PFSK-1 (cell line): ENCODE data around the gene ATP2B2.

ENCODE experiments used
- FOXP2 ChIP-seq: optimal IDR thresholded peaks from 2 replicates; pipeline ENCODE3; 2011; ENCODE audit warnings: borderline replicate concordance, control low read depth, inconsistent platforms; ENCODE audit not compliant: insufficient read depth; ENCODE audit errors: extremely low read length, extremely low read depth
- POLR2AphosphoS5 ChIP-seq: IDR thresholded peaks from 2 replicates; pipeline ENCODE4 v1.6.1; 2012; ENCODE audit warnings: low read depth, mild to moderate bottlenecking, control low read depth, low read length, moderate library complexity
- REST ChIP-seq, 2 experiments: IDR thresholded peaks; 2 replicates each; pipeline versions ENCODE4 v1.6.1 to v1.8.0; 2011 to 2012; ENCODE audit warnings: low read depth in 2 of 2, low read length in 2 of 2, control low read depth in 1 of 2, inconsistent platforms in 1 of 2, mild to moderate bottlenecking in 1 of 2, moderate library complexity in 1 of 2; ENCODE audit not compliant: insufficient read depth in 1 of 2
- SIN3A ChIP-seq: IDR thresholded peaks from 2 replicates; pipeline ENCODE4 v1.6.1; 2012; ENCODE audit warnings: mild to moderate bottlenecking, low read length, moderate library complexity, borderline replicate concordance; ENCODE audit not compliant: insufficient read depth
- TAF1 ChIP-seq: IDR thresholded peaks from 2 replicates; pipeline ENCODE4 v1.6.1; 2012; ENCODE audit warnings: low read length, control low read depth, borderline replicate concordance; ENCODE audit not compliant: insufficient read depth

GRCh38 chr3:10335190-10335738 is 170.1 kb downstream of the ATP2B2 start:
- TF ChIP-seq POLR2AphosphoS5: no peak
- TF ChIP-seq REST (IDR thresholded peaks at IDR 0.05; ENCODE audit: insufficient read depth in 1 of 2, low read depth in 2 of 2, low read length in 2 of 2): no peak
- no peak for TF ChIP-seq TAF1
- TF ChIP-seq SIN3A: no peak
- no peak for TF ChIP-seq FOXP2
